ENCODE measurements around the gene LGALS9. TPM values are rescaled to one million over a fixed set of nuclear protein-coding genes. Genes with fewer than 3 reads are reported as not detected.

Gene LGALS9
- total RNA-seq = 2.9 TPM in 2 replicates

DNA sequence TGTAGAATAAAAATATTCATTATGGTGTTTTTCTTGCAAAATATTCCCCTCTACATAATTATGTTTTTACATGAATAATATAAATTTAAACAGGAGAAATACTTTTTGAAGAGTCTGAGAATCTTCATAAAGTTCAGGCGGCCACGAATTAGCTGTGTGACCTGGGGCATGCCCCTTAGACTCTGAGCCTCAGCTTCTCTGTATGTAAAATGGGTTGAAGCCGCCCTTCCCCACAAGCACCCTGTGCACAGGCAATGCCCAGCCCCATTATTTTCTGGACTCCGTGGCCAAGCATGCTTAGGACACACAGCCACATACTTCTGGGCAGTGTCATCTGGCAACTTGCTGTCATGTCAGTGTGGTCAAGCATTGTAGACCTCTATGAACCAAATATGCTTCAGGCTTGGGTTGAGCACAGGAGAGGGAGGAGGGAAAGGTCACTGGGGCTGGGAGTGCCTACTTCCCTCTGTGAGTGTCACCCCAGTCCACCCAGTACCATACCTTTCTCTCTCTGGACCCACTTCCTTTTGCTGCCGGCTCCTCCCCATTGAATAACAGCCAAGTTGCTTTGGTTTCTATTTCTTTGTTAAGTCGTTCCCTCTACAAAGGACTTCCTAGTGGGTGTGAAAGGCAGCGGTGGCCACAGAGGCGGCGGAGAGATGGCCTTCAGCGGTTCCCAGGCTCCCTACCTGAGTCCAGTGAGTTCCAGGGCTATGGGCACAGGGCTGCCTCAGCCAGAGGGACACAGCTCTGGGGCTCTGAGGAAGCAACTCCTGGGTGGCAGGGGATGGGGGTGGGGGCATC is at the start of gene LGALS9:
Gene LGALS9 (plus strand): TSS at position 582 of the 804 bp plus-strand sequence. CDS start 78 bp downstream, at position 660.
- no peak within 1 kb of the TSS for H3K4me3 ChIP-seq (ENCODE audit: low read depth, low read length)
- TF ChIP-seq, protein P1, sequence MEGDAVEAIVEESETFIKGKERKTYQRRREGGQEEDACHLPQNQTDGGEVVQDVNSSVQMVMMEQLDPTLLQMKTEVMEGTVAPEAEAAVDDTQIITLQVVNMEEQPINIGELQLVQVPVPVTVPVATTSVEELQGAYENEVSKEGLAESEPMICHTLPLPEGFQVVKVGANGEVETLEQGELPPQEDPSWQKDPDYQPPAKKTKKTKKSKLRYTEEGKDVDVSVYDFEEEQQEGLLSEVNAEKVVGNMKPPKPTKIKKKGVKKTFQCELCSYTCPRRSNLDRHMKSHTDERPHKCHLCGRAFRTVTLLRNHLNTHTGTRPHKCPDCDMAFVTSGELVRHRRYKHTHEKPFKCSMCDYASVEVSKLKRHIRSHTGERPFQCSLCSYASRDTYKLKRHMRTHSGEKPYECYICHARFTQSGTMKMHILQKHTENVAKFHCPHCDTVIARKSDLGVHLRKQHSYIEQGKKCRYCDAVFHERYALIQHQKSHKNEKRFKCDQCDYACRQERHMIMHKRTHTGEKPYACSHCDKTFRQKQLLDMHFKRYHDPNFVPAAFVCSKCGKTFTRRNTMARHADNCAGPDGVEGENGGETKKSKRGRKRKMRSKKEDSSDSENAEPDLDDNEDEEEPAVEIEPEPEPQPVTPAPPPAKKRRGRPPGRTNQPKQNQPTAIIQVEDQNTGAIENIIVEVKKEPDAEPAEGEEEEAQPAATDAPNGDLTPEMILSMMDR (conservative IDR thresholded peaks at IDR 0.05; ENCODE audit: low read depth, low read length) = no peak
- DNase-seq (ENCODE audit: low read depth) = no peak

GRCh38 chr17:27582696-27583095 is 48.3 kb upstream of the LGALS9 start:
- TF ChIP-seq, protein P1 (conservative IDR thresholded peaks at IDR 0.05; ENCODE audit: low read depth, low read length) = no peak
- no peak overlapping the region for H3K4me3 ChIP-seq (ENCODE audit: low read depth, low read length)
- DNase-seq (ENCODE audit: low read depth) = no peak

- H3K4me3 ChIP-seq (ENCODE audit: low read depth, low read length) = no peak overlapping the region
- TF ChIP-seq, protein P1 (conservative IDR thresholded peaks at IDR 0.05; ENCODE audit: low read depth, low read length) = no peak
- no peak for DNase-seq (ENCODE audit: low read depth)
Observed at GRCh38 chr17:27585153-27585681, 45.8 kb upstream of the LGALS9 start.

DNA sequence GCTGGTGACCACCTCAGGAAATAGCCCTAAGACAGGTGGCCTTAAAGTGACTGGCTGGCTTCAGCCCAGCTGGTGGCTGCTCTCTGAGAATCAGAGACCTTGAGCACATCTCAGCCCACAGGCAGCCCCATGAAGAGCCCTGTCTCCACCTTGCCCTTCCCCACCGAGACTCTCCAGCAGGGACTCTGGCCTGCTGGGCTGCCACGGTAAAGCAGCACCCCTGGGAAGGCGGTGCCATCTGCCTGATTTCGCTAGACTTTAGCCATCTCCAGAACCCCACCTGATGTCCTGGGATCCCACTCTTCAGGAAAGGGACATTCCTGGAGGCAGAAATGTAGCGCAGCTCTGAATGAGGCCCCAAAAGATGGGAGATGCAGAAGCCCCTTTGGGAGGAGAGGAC is 45.2 kb upstream of the LGALS9 start:
- no peak for DNase-seq (ENCODE audit: low read depth)
- TF ChIP-seq, protein P1 (conservative IDR thresholded peaks at IDR 0.05; ENCODE audit: low read depth, low read length) = no peak
- H3K4me3 ChIP-seq (ENCODE audit: low read depth, low read length) = no peak overlapping the region

DNA sequence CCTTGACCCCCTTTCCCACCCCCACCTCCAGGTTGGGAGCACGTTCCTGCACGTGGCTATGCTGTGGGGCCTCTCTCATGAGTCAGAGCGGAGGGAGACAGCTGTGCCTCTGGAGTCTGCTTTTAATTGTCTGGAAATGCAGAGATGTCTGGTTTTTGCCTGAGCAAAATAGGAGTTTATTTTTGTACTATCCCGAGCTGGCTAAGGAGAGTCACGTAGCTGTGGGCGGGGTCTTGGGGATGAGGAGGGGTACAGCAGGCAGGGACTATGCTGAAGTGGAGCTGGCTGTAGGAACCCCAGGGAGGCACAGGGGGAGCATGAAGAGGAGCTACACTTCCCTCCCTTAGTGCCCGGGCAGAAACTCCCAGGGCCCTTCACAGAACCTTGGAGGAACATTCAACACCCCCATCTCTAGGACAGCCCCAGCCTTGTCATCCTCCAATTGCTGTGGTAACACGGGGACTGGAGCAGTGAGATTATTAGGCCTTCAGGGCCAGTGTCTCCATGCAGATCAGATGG is 44.7 kb upstream of the LGALS9 start:
- TF ChIP-seq, protein P1 (conservative IDR thresholded peaks at IDR 0.05; ENCODE audit: low read depth, low read length) = no peak
- no peak overlapping the region for H3K4me3 ChIP-seq (ENCODE audit: low read depth, low read length)
- DNase-seq (ENCODE audit: low read depth) = no peak

GRCh38 chr17:27588354-27588753 is 42.6 kb upstream of the LGALS9 start:
- no peak for DNase-seq (ENCODE audit: low read depth)
- TF ChIP-seq, protein P1 (conservative IDR thresholded peaks at IDR 0.05; ENCODE audit: low read depth, low read length) = no peak
- H3K4me3 ChIP-seq (ENCODE audit: low read depth, low read length) = no peak overlapping the region
